Non-pigmented ciliary epithelial cell (primary cell): ENCODE data around the gene KANK4.
A peak's percentile ranks its signal among the peaks of the same experiment; 100 is the strongest.

Experiments used
- DNase-seq: peaks from one replicate; pipeline ENCODE4 v3.0.0-alpha.2; 2010; ENCODE audit warnings: low read depth

The KANK4 gene

DNA sequence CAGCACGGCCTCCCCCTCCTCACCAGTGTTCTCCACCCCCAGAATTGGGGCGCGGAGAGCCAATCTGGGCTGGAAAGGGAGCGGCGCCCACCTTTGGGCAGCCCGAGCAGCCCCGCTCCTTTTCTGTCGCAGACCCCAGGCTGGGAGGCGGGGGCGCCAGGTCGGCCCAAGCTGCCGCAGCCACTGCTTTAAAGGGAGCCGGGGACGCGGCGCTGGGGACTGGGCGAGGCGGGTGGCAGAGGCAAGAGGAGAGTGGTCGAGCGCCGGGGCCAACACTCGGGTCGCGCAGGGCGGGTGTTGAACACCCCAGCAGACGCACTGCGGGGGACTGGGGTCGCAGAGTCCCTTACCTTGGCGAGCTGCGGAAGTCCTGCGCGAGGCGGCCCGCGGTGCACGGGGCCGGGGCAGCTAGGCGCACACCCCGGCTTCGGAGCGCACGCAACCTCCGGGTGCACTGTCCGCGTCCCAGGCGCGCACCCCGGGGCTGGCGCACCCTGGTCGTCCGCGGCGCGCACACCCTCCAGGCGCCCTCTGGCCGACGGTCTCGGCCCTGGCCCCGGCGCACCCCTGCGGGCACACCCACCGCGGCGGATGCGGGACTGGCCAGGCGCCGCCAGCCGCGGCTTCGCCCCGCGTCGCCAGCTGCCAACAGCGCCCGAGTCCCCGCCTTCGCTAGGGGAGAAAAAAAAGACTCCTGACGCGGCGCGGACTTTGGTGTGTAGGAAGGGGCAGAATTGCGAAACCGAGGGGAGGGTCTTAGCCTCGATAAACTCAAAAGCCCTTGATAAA lies at the start of gene KANK4:
KANK4 (minus strand) TSS at position 679 of the 789 bp plus-strand sequence. CDS start 37,870 bp downstream, outside the sequence.
- DNase-seq = no peak

DNA sequence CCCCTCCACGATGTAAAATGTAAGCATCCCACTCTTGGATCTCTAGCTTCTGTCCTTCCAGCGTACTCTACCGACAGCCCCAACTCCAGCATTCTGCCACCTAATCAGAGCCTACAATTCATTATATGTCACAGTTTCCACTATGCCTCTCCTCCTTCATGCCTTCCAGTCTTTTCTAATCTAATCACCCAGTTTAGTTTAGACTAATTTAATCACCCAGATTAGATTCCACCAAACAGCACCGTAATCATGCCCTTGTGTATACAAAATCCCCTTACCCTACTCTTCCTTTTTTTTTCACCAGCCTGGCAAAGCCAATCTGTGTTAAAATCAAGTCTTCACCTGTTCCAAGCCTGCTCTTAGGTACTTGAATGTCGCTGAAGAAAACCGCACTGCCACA lies 49.8 kb upstream of the KANK4 start:
- no peak for DNase-seq

DNA sequence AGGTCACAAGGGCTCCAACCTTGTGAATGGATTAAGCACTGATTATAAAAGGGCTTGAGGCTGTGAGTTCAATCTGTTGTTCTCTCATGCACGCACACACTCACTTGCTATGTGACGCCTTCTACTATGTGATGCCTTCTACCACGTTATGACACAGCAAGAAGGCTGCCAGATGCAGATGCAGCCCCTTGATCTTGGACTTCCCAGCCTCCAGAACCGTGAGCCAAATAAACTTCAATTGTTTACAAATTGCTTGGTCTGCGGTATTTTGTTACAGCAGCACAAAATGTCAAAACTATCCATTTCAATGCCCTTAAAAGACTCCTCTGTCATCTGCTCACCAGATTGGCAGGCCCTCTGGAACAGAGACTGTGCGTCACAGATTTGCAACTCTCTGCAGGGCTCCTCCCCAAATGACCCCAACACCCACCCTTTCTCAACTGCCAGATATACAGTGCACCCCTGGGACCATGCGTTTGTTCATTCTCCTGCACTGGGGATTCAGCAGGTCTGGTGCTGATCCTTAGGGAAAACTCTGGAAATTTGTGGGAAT lies 47.8 kb upstream of the KANK4 start:
- no peak for DNase-seq

DNA sequence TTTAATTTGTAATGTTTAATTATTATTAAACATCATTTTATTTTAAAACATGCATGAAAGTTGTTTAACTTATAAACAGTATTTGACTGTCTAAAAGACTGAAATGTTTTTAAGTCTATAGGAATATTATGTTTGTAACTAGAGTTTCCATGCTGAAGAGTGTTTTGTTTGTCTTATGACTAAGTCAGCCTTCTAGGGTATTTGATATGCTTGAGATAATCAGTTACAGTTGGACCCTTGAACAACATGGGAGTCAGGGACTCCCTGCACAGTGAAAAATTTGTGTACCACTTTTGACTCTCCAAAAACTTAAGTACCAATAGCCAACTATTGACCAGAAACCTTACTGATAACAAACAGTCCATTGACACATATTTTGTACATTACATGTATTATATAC lies 45.5 kb upstream of the KANK4 start:
- no peak for DNase-seq

DNA sequence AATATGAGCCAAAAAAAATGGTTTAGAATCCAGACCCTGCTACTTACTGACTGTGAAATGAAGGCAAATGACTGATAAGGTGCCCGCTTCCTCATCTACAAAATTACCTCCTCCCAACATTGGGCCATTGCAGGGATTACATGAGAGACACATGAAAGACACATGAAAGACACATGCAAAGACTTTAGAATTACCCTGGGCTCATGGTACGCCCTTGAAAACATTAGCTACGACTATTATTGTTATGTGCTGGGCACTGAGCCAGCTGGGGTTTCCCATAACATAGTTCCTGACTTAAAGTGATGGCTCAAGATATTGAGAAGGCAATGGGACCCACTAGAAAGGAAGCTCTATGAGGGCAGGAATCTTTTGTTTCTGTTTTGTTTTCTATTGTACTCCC lies 43.7 kb upstream of the KANK4 start:
- DNase-seq = no peak

DNA sequence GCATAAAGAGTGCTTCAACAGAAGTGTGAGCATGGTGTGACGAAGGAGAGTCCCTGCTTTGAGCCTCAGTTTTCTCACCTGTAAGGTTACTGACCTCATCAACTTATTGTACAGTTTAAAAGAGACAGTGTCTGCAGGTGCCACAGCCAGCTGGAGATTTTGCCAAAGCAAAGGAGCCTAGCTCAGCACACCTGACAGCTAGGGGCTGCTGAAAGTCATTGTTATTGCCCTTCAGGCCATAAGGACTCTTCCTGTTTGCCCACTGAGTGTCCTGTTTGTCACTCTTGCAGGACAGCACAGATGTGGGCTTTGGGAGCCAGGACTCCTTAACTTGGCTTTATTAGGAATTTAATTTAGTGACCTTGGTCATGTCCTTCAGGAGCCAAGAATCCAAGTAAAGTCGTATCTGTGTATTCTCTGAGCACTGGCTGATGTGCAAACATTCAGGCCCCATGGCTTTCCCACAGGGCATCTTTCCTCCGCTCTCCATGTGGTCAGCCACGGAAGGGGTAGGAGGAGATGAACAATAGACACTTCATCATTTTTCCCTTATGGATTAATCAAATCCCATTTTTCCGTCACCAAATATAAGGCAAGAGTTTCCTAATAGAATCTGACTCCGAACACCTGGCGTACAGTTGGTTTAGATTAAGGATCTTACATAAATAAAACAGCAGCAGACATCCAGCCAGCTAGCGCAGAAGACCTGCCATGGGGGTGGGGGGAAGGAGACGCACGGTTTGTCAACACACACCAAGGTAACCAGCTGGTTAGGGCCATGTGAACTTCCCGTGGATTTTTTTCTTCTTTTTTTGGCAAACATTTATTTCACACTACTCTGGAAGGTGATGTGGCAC lies 43.1 kb upstream of the KANK4 start:
- DNase-seq = no peak

DNA sequence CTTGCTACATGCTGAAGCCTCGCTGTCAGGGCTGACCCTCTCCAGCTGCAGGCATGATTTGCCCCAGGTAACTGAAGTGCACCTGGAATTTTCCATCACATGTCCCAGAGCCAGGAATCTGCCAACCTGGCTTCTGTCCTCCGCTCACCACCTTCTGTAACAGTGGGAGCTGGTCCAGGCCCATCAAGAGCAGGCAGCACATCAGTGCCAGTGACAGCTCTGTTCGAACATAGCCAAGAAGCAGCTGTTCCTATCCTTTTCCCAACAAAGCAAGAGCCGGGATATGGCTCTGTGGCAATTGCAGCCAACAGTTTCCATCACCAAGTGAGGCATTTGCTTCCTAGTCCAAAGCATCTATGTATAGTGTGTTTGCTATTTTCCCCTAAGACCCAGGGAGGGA lies 42.2 kb upstream of the KANK4 start:
- no peak for DNase-seq

DNA sequence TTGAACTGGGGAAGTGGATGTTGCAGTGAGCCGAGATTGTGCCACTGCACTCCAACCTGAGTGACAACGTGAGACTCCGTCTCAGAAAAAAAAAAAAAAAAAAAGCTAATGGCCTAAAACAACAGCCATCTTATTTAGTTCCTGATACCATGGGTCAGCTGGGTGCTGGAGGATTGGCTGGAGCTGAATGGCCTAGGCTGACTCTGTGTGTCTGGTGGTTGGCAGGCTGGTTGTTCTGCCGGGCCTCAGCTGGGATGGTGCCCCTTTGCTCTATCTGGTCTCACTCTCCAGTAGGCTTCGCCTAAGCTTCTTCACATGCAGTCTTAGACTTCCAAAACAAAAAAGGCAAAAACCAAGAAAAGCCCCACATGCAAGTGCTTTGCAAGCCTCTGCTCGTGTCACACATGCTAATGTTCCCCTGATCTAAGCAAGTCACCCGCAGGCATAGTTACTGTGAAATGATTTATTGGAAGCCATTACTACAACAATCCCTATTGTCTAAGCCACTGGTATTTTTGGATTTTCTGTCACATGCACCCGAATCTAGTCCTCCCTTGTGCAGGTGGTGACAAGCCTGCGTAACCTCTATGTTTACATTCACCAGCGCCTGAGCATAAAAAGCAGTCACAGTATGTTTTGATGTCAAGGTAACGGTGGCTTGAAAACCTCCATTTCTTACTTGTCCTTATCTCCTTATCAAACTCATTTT lies 39.6 kb upstream of the KANK4 start:
- DNase-seq = no peak

DNA sequence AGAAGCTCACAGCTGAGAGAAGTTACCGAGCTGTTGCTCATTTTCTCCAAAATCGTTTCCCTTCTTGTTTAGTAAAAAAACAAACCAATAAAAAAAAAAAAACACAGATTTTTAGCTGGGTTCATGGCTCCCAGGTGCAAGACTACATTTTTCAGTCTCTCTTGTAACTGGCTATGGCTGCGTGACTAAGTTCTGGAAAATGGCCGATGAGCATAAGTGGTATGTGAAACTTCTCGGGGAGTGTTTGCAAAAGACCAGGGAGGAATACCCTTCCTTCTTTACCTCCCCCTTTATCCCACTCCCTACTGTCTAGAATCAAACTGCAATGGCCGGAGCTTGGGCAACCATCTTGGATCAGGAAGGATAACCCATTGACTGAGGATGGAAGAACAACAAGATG lies 38.7 kb upstream of the KANK4 start:
- DNase-seq = no peak

DNA sequence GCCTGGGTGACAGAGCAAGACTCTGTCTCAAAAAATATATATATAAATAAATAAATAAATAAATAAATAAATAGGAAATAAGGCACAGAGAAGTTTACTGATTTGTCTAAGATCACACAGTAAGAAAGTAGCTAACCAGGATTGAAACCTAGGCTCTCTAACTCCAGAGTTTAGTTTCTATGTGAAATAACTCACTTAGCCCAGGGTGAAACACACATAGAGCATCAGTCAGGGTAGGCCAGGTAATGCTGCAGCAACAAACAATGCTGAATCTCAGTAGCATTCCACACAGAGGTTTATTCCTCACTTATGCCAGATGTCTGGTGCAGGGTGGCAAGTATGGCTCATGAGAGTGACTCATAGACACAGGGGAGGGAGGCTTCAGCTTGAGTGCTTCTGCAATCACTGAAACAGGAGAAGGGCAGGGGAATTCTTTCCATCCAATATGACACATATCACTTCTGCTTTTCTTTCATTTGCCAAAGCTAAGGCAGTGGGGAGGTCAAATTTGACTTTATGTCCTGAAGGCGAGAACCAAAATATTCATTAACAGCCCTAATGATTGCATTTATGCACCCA lies 37.1 kb upstream of the KANK4 start:
- peak; percentile 55 for DNase-seq

DNA sequence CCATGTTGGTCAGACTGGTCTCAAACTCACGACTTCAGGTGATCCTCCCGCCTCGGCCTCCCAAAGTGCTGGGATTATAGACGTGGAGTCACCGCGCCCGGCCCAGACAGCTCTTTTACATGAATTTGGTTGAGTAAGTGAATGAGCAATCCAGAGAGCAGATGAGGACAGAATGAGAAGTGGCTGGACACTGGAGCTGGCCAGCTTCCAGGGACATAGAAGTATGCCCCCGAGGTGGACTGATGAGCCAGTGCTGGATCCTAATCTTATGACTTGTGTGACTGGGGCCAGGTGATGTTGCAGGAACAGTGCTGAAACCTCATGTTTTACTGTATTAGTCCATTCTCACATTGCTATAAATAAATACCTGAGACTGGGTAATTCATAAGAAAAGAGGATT lies 35.9 kb upstream of the KANK4 start:
- no peak for DNase-seq

DNA sequence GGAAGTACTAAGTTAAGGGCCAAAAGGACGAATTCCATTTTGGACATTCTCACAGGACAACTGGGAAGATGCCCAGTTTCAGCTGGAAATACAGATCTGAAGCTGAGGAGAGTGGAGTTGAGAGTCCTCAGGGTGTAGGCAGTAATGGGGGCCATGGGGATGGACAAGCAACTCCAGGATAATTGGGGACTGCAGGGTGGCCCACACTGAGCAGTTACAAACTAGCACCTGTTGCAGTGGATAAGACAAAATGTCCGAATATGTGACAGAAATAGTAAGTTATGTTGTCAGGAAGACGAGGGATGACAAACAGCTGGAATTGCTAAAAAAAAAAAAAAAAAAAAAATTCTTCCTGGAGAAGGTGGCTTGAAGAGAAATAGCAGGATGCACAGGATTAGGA lies 34.6 kb upstream of the KANK4 start:
- DNase-seq = no peak

DNA sequence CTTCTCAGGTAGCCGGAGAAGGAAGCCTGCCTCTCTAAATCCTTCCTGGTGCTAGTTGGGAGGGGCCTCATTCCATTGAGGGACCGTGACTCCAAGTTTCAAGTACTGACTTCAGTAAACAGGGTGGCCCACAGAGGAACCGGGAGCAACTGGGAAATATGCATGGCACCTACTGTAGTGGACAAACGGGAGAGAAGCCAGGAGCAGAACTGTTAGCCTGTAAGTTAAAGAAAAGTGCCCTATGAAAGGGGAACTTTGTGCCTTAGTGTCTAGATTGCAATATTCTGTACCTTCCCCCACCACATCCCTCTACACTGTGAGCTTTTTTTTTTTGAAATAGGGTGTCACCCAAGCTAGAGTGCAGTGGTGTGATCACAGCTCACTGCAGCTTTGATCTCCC lies 33.2 kb upstream of the KANK4 start:
- no peak for DNase-seq

DNA sequence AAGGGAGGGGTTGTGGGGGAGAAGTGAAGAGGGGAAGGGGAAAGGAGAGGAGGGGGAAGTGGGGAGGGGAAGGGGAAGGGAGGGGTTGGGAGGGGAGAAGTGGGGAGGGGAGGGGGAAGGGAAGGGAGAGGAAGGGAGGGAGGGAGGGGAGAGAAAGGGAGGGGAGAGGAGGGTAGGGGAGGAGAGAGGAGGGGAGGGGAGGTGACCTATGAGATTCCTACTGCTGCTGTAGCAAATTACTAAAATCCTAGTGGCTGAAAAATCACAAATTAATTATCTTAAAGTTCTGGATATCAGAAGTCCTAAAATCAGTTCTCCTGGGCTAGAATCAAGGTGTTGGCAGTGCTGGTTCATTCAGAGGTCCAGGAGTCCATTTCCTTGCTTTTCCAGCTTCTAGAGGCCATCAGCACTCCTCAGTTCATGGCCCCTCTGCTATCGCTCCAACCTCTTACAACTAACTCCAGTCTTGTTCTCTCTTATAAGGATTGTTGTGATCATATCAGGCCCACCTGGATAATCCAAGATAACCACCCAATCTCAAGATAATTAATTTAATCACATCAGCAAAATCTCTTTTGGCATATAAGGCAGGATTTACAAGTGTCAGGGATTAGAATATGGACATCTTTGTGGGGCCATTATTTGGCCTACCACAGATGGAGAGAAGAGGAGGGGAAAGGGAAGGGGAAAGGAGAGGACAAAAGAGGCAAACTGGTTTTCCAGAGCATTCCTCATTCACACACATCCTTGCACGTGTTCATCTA lies 30.4 kb upstream of the KANK4 start:
- no peak for DNase-seq

DNA sequence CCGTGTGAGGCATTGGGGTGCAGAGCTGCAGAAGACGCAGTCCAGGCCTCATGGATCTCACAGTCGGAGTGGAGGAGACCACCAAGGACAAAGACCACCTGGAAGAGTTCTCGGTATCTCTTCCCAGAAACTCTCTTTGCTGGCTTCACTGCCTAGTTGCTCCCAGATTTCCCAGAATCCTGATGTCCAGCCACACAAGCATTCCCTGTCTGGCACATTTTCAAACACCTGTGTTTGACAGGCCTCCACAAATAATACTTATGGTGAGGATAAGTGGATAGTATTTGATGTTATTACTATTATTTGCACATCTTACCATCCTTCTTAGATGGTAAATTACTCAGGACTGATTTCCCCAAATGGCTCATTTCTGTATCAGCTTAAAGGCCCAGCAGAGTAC lies 27.7 kb upstream of the KANK4 start:
- no peak for DNase-seq

DNA sequence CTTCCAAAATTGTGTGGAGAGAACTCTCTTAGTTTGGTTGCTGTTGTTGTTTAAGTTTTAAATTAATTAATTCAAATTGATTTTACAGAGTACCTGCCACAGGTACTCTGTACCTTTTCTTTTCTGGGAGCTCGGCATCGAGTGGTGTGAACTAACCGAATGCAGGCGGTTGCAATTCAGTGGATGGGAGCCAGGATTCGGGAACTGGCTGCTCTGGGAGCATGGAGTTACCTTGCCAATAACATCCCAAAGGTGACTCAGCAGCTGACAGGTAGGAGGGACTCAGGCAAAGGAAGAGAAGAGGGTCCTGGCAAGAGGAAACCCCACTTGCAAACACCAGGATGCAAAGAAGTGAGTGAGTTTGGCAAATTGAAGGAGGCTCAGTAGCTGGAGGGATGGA lies 24.7 kb upstream of the KANK4 start:
- DNase-seq = no peak

DNA sequence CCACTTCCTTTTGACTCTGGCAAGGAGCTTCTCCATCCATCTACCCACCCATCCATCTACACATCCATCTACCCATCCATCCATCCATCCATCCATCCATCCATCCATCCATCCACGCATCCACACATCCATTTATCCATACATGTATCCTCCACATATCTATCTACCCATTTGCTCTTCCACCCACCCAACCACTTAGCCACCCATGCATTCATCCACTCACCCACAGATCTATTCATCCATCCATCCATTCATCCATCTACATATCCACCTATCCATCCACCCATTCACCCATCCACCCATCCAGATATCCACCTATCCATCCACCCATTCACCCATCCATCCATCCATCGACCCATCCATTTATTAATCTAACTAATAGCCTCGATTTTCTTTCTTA lies 23.0 kb upstream of the KANK4 start:
- no peak for DNase-seq

DNA sequence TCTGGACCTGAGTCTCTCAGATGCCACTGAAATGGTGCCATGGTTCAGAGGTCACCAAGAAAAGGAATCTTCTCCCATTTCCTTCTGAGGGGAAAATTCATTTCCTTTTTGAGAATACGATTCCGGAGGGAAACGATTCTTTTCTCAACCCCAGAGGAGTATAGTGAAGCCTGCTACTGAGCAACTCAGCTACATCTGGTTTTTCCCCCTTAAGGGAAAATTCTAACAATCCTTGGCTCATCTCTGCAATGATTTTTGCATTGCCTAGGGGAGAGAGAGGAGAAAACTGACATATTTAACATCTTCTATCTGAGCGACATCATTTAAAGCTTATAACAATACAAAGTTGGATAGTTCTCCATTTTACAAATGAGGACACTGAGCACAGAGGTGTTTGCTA lies 22.4 kb upstream of the KANK4 start:
- no peak for DNase-seq

DNA sequence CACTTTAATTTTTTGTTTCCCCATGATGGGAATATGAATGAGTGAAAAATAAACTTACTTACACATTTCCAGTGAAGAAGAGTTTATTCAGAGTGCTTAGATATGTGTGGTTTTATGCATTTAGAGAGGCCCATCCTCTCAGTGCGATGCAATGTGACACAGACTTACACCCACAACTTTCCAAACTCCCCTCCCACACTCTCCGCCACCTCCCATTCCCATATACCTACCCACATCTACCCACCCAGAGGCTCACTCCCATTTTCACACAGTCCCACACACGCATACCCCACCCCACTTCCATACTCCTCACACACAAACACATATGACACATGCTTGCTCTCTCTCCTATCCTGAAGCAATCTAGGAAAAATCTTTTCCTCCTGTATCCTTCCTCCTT lies 21.9 kb upstream of the KANK4 start:
- DNase-seq = no peak

DNA sequence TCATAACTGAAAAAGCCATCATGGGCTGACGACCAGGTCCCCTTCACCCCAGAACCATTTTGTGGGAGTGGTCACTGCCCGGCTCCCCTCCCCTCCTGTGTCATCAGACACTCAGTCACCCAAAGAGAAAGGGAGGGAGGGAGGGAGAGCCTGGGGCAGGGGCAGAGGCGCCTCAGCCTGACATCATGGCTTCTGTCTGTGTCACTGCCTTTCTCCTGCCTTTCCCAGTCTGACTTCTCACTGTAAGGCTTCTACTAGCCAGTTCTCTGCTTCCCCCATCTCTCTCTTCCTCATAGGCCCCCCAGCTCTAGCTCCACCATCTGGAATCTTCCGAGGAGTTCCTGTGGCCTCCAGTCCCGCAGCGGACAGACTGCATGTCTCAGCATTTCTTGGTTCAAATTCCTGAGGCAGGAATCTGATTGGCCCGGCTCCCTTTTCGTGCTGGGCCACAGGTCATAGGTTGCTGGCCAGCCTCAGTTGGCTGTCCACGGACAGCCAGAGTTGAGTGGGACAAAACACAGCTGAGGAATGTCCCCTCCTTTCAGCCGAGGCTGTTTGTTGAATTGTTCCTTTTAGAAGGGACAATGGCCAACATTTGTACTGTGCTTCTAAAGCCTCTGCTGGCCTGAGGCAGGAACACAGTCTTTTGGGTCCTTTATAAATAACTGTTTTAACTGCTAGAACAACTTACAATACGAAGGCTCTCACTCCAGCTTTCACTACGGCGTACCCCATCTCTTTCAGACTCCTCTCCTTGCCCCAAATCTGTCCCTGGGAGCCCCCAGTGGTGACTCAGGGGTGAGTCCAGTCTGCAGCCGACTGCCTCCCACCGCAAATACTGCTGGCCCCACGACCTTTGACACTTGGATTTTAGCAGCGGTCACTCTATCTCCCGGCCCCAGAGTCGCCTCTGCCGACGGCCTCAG lies 18.7 kb upstream of the KANK4 start:
- no peak for DNase-seq
